Measurements from ENCODE around the gene CDKN1C. TPM values are rescaled to one million over a fixed set of nuclear protein-coding genes. Genes with fewer than 3 reads are reported as not detected.

CDKN1C gene
- total RNA-seq, 1 experiment from 2014 or later, result 12.9 TPM

DNA sequence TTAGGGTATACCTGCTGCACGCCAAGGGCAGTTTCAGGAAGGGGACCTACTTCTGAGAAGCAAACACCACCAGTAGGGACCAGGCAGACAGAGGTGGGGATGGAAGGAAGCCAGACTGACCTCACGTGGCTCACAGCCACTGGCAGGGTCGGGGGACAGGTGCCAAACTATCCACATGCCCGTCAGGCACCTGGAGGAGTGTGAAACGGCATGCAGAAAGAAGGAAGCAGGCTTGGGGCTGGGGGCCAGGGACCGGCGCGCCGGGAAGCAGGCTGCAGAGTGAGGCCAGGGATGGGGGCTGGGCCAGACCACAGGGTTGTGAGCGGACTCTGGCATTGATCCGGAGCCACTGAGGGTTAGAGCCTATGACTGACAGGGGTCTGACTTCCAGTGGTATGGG lies 47.5 kb downstream of the CDKN1C start:
- Histone ChIP-seq H3K4me1 (ENCODE audit: insufficient read depth, low read length) (no peaks in the 10 kb centered on the region), H3K9me2 (replicated peaks; ENCODE audit: low read length) (no peaks in the 10 kb centered on the region), H3K4me3 (ENCODE audit: low read length) (no peak overlapping the region), H3K27me3 (ENCODE audit: low read length) (no peaks in the 10 kb centered on the region), H4K20me1 (ENCODE audit: low read length) (no peaks in the 10 kb centered on the region), H3K9ac (ENCODE audit: low read length) (no peak overlapping the region), H2AFZ (ENCODE audit: low read length) (no peak overlapping the region), H3K27ac (ENCODE audit: low read length) (no peak overlapping the region), H3K4me2 (ENCODE audit: low read length) (no peak overlapping the region), H3F3A (ENCODE audit: low read length, unreplicated experiment) (no peaks in the 10 kb centered on the region), H3K9me3 (ENCODE audit: low read length) (no peaks in the 10 kb centered on the region), H3K79me2 (ENCODE audit: low read length) (no peaks in the 10 kb centered on the region), H3K36me3 (ENCODE audit: low read depth, low read length) (no peaks in the 10 kb centered on the region)
- ATAC-seq (no peak), DNase-seq (no peak)
- intact Hi-C loops (cut with micrococcal nuclease), result no loop called here
- no TSS peak for BruUV-seq (replicated peaks)
- CTCF ChIA-PET, result no interaction called here
- POLR2A ChIA-PET (ENCODE audit: unreplicated experiment), result no interaction called here
- TF ChIP-seq EZH2 (IDR thresholded peaks at IDR 0.05; ENCODE audit: low read length, unreplicated experiment), result no peak
- TF ChIP-seq, protein P1, sequence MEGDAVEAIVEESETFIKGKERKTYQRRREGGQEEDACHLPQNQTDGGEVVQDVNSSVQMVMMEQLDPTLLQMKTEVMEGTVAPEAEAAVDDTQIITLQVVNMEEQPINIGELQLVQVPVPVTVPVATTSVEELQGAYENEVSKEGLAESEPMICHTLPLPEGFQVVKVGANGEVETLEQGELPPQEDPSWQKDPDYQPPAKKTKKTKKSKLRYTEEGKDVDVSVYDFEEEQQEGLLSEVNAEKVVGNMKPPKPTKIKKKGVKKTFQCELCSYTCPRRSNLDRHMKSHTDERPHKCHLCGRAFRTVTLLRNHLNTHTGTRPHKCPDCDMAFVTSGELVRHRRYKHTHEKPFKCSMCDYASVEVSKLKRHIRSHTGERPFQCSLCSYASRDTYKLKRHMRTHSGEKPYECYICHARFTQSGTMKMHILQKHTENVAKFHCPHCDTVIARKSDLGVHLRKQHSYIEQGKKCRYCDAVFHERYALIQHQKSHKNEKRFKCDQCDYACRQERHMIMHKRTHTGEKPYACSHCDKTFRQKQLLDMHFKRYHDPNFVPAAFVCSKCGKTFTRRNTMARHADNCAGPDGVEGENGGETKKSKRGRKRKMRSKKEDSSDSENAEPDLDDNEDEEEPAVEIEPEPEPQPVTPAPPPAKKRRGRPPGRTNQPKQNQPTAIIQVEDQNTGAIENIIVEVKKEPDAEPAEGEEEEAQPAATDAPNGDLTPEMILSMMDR (conservative IDR thresholded peaks at IDR 0.05; ENCODE audit: low read depth, low read length), result no peak
- no peak for TF ChIP-seq EZH2phosphoT487 (IDR thresholded peaks at IDR 0.05; ENCODE audit: borderline replicate concordance, low read length)

DNA sequence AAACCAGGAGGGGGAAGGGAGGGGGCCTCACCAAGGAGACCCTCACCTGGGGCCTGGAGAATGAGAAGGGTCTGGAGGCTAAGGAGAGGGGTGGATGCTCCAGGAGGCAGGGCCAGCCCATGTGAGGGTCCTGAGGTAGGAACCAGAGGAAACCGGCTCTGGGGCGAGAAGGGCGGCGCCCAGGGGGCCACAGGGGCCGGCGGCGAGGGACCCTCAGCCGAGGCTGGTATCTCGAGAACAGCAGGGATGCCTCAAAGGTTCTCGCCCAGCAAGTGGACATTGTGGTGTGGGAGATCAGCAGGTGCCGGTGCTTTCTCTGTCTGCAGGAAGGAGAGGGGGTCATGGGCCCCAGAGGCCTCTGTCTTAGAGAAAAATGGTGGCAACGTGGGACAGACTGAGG lies 47.9 kb downstream of the CDKN1C start:
- no peaks in the 10 kb centered on the region for H4K20me1 ChIP-seq (ENCODE audit: low read length)
- no peaks in the 10 kb centered on the region for H3K36me3 ChIP-seq (ENCODE audit: low read depth, low read length)
- ChIA-PET CTCF (no interaction called here), POLR2A (ENCODE audit: unreplicated experiment) (no interaction called here)
- H3K9me2 ChIP-seq (replicated peaks; ENCODE audit: low read length), result no peaks in the 10 kb centered on the region
- DNase-seq (no peak), ATAC-seq (no peak)
- intact Hi-C loops (cut with micrococcal nuclease), result no loop called here
- H3F3A ChIP-seq (ENCODE audit: low read length, unreplicated experiment), result no peaks in the 10 kb centered on the region
- H3K27ac ChIP-seq (ENCODE audit: low read length), result no peak overlapping the region
- no peak overlapping the region for H2AFZ ChIP-seq (ENCODE audit: low read length)
- no peak overlapping the region for H3K4me3 ChIP-seq (ENCODE audit: low read length)
- H3K4me1 ChIP-seq (ENCODE audit: insufficient read depth, low read length), result no peaks in the 10 kb centered on the region
- no peaks in the 10 kb centered on the region for H3K79me2 ChIP-seq (ENCODE audit: low read length)
- TF ChIP-seq, protein P1 (conservative IDR thresholded peaks at IDR 0.05; ENCODE audit: low read depth, low read length), result no peak
- TF ChIP-seq EZH2phosphoT487 (IDR thresholded peaks at IDR 0.05; ENCODE audit: borderline replicate concordance, low read length) (no peak), EZH2 (IDR thresholded peaks at IDR 0.05; ENCODE audit: low read length, unreplicated experiment) (no peak)
- BruUV-seq (replicated peaks), result no TSS peak
- H3K27me3 ChIP-seq (ENCODE audit: low read length), result no peaks in the 10 kb centered on the region
- no peaks in the 10 kb centered on the region for H3K9me3 ChIP-seq (ENCODE audit: low read length)
- no peak overlapping the region for H3K4me2 ChIP-seq (ENCODE audit: low read length)
- H3K9ac ChIP-seq (ENCODE audit: low read length), result no peak overlapping the region

DNA sequence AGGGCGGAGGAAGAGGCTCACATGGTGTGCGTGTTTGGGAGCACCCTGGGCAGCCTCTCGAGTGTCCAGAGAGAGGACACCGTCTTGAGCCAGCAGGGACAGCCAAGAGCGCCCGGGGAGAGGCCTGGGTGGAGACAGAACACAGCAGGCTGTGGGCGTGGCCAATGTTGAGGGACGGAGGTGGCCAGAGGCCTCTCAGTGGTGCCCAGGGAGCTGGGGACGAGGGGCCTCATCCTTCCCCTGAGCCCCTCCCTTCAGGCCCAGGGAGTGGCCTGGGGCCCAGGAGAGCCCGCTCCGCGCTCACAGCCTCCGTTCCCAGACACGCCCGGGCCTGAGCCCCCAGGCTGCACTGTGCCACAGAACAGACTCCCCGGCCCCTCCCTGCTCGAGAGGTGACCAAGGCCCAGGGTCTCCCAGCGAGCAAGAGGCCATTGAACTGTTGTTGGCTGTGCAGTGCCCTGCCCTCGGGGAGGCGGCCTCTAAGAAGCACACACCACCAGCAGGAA lies 48.4 kb downstream of the CDKN1C start:
- H3K27me3 ChIP-seq (ENCODE audit: low read length), result no peaks in the 10 kb centered on the region
- H3K4me1 ChIP-seq (ENCODE audit: insufficient read depth, low read length), result no peaks in the 10 kb centered on the region
- POLR2A ChIA-PET (ENCODE audit: unreplicated experiment), result no interaction called here
- no peaks in the 10 kb centered on the region for H4K20me1 ChIP-seq (ENCODE audit: low read length)
- peak; percentile 76 for ATAC-seq
- H3K79me2 ChIP-seq (ENCODE audit: low read length), result no peaks in the 10 kb centered on the region
- no peaks in the 10 kb centered on the region for H3F3A ChIP-seq (ENCODE audit: low read length, unreplicated experiment)
- TF ChIP-seq EZH2phosphoT487 (IDR thresholded peaks at IDR 0.05; ENCODE audit: borderline replicate concordance, low read length), result no peak
- TF ChIP-seq, protein P1 (conservative IDR thresholded peaks at IDR 0.05; ENCODE audit: low read depth, low read length), result no peak
- TF ChIP-seq EZH2 (IDR thresholded peaks at IDR 0.05; ENCODE audit: low read length, unreplicated experiment), result no peak
- no peaks in the 10 kb centered on the region for H3K36me3 ChIP-seq (ENCODE audit: low read depth, low read length)
- H3K4me2 ChIP-seq (ENCODE audit: low read length), result no peak overlapping the region
- H2AFZ ChIP-seq (ENCODE audit: low read length), result no peak overlapping the region
- BruUV-seq (replicated peaks), result no TSS peak
- intact Hi-C loops (cut with micrococcal nuclease), result no loop called here
- no peak overlapping the region for H3K4me3 ChIP-seq (ENCODE audit: low read length)
- H3K27ac ChIP-seq (ENCODE audit: low read length), result no peak overlapping the region
- no peaks in the 10 kb centered on the region for H3K9me3 ChIP-seq (ENCODE audit: low read length)
- DNase-seq, result peak; percentile 9
- no peak overlapping the region for H3K9ac ChIP-seq (ENCODE audit: low read length)
- no peaks in the 10 kb centered on the region for H3K9me2 ChIP-seq (replicated peaks; ENCODE audit: low read length)
- CTCF ChIA-PET, result no interaction called here
